HG03460 (cell line): ENCODE data around the gene HSD17B1.
"Not testable (repeated sequence)": the region's sequence is repeated elsewhere in the genome, so short reads cannot be mapped to it uniquely, and the experiment has no call there.

Source experiments
- ATAC-seq: cut with Tn5 transposase; IDR thresholded peaks from one replicate; pipeline ENCODE4 v1.9.1; 2021; ENCODE audit not compliant: unreplicated experiment

Gene HSD17B1

GRCh38 chr17:42522798-42523278 is 29.9 kb upstream of the HSD17B1 start:
- no peak for ATAC-seq

GRCh38 chr17:42525221-42525620 is 27.5 kb upstream of the HSD17B1 start:
- ATAC-seq, result no peak

GRCh38 chr17:42526031-42526444 is 26.7 kb upstream of the HSD17B1 start:
- ATAC-seq, result no peak

GRCh38 chr17:42527932-42528331 is 24.8 kb upstream of the HSD17B1 start:
- no peak for ATAC-seq

- no peak for ATAC-seq
These were observed 23.7 kb upstream of the HSD17B1 start for GRCh38 chr17:42529061-42529460.

GRCh38 chr17:42530952-42531454 is 21.7 kb upstream of the HSD17B1 start:
- ATAC-seq, result no peak

GRCh38 chr17:42531455-42532354 is 21.0 kb upstream of the HSD17B1 start:
- no peak for ATAC-seq

GRCh38 chr17:42535155-42536047 is 17.3 kb upstream of the HSD17B1 start:
- no peak for ATAC-seq

GRCh38 chr17:42536048-42536371 is 16.7 kb upstream of the HSD17B1 start, which contains the start of gene NAGLU:
NAGLU (plus strand) TSS chr17:42536241; CDS start chr17:42536273, 32 bp downstream.
- peak; percentile 89 for ATAC-seq

GRCh38 chr17:42536372-42537155 is 16.2 kb upstream of the HSD17B1 start:
- ATAC-seq, result peak; percentile 55

- ATAC-seq, result no peak
These were observed 15.4 kb upstream of the HSD17B1 start for GRCh38 chr17:42537156-42537805.

- no peak for ATAC-seq
These were observed 14.8 kb upstream of the HSD17B1 start for GRCh38 chr17:42537826-42538451.

GRCh38 chr17:42538482-42538881 is 14.2 kb upstream of the HSD17B1 start:
- no peak for ATAC-seq

GRCh38 chr17:42540558-42540957 is 12.2 kb upstream of the HSD17B1 start:
- not testable (repeated sequence) for ATAC-seq

GRCh38 chr17:42541041-42541833 is 11.5 kb upstream of the HSD17B1 start:
- no peak for ATAC-seq

GRCh38 chr17:42543190-42544079 is 9.3 kb upstream of the HSD17B1 start:
- no peak for ATAC-seq

- no peak for ATAC-seq
These were observed 7.8 kb upstream of the HSD17B1 start for GRCh38 chr17:42544874-42545283.
